Fibroblast of villous mesenchyme (primary cell): ENCODE measurements around the gene CPZ. TPM values are rescaled to one million over a fixed set of nuclear protein-coding genes. Genes with fewer than 3 reads are reported as not detected.

Experiments
- DNase-seq: peaks from one replicate; pipeline ENCODE4 v3.0.0-alpha.2; 2010; ENCODE audit warnings: low read depth
- H3K4me3 ChIP-seq: 2 replicates; pipeline ENCODE4 v1.5.1; 2011; ENCODE audit warnings: low read depth, mild to moderate bottlenecking, low read length
- total RNA-seq: library from RNA; depleted of rRNA; stranded (reverse); fragments of >200 nt; gene quantifications from 2 replicates; pipeline ENCODE4 v1.2.3, GENCODE V29; 2012
- TF ChIP-seq, protein P1 (sequence below): IDR thresholded peaks from 2 replicates; pipeline ENCODE4 v1.5.1; 2012; ENCODE audit warnings: low read depth, mild to moderate bottlenecking, low read length; ENCODE audit not compliant: insufficient read depth

The CPZ gene
- total RNA-seq, 1 donor, result 19.0 TPM

DNA sequence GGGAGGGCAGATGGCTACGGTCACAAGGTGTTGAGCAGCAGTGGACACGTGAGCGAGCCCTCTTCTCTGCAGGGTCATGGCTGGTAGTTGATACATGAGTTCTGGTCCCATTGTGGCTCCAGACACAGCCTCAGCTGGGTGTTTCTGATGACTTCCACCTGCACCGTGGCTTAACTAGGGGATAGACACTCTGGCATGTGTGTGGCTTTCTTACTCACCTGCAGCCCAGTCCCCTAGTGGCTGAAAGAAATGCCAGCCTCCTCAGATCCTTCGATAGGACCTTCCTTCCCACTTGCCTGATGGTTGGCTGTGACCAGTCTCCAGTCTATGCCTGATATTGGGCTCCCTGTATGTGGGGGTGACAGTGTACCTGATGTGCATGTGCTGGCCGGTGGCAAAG lies 7.4 kb upstream of the CPZ start:
- no peak for DNase-seq
- no peak overlapping the region for H3K4me3 ChIP-seq
- TF ChIP-seq, protein P1, sequence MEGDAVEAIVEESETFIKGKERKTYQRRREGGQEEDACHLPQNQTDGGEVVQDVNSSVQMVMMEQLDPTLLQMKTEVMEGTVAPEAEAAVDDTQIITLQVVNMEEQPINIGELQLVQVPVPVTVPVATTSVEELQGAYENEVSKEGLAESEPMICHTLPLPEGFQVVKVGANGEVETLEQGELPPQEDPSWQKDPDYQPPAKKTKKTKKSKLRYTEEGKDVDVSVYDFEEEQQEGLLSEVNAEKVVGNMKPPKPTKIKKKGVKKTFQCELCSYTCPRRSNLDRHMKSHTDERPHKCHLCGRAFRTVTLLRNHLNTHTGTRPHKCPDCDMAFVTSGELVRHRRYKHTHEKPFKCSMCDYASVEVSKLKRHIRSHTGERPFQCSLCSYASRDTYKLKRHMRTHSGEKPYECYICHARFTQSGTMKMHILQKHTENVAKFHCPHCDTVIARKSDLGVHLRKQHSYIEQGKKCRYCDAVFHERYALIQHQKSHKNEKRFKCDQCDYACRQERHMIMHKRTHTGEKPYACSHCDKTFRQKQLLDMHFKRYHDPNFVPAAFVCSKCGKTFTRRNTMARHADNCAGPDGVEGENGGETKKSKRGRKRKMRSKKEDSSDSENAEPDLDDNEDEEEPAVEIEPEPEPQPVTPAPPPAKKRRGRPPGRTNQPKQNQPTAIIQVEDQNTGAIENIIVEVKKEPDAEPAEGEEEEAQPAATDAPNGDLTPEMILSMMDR, result peak; percentile 11

DNA sequence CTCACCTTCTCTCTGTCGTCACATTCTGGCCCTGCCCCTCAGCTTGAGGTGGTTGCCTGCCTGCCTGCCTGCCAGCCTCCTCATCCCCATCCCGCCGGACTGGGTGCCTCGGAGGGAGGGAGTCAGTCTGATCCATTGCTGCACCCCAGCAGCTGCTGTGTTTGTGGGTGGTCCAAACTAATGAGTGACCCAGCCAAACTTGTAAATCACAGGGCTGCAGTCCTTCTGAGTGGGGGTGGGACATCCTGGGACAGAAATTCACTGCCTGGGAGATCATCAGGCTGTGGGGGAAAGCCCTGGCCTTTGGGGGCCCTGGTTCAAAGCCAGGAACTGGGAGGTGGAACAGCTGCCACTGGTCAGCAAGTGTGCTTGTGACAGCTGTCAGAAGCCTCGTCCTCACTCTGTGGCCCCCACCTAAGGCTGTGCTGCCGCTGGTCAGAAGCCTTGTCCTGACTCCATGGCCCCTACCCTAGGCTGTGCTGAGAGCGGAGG lies 6.8 kb upstream of the CPZ start:
- TF ChIP-seq, protein P1, result no peak
- no peak for DNase-seq
- no peak overlapping the region for H3K4me3 ChIP-seq

DNA sequence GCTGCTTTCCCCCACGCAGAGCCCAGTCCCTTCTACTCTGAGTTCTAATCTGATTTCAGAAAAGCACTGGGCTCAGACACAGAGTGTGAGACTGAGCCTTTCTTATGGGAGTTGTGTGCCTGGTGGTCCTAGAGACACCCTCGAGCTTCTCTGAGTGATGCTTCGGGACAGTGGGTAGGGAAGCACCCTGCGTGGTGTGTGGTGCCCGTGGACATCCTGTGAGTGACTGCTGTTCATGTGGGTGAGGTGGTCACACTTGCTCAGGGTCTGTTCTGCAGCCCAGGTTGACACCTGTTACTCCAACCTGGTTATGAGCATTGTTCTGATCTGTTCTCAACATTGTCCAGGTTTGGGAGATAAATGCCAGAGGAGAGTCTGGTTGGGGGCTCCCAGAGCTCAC lies 6.3 kb upstream of the CPZ start:
- TF ChIP-seq, protein P1, result no peak
- no peak for DNase-seq
- no peak overlapping the region for H3K4me3 ChIP-seq

DNA sequence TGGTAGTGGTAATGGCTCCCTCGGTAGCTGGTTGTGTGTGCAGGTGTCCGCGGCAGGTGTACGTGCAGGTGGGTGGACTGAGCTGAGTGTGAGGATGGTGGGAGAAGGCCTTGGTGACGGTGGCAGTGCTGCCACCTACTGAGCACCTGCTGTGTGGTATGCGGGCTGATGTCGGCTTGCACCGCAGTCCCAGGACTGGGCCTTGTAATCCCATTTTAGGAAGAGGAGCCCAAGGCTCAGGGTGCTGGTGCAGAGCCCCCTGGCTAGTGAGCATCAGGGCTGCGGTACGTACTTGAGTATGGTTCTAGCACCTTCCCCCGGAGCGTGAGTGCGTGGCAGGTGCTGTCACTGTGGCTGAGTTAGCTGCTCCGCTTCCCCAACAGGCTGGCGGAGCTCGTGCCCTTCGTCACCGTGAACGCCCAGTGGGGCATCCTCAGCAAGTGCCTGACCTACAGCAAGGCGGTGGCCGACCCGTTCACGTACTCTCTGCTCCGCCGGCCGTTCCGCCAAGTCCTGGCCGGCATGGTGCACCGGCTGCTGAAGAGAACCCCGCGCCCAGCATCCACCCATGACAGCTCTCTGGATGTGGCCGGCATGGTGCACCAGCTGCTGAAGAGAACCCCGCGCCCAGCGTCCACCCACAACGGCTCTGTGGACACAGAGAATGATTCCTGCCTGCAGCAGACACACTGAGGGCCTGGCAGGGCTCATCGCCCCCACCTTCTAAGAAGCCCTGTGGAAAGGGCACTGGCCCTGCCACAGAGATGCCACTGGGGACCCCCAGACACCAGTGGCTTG lies 5.7 kb upstream of the CPZ start:
- TF ChIP-seq, protein P1, result no peak
- H3K4me3 ChIP-seq, result no peak overlapping the region
- DNase-seq, result no peak

DNA sequence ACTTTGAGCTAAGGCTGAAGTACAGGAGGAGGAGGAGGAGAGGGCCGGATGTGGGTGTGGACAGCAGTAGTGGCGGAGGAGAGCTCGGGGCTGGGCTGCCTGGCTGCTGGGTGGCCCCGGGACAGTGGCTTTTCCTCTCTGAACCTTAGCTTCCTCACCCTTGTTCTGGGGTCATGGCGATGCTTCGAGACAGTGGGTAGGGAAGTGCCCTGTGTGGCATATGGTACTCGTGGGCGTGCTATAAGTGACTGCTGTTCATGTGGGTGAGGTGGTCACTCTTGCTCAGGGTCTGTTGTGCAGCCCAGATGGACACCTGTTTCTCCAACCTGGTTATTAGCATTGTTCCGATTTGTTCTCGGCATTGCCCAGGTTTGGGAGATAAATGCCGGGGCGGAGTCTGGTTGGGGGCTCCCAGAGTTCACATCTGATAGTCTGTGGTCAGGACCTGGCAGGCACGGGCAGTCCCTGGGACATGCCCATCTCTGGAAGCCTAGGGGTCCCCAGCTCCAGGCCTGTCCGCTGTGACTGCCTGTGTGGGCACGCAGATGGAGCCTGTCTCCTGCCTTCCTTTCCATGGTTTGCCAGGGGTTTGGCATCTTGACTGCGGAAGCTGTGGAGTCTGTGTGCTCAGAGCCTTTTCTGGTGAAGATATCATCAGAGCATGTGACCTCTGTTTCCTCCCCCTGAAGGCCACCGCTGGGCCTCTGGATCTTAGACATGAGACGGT lies 4.9 kb upstream of the CPZ start:
- DNase-seq, result no peak
- TF ChIP-seq, protein P1, result no peak
- H3K4me3 ChIP-seq, result no peak overlapping the region

DNA sequence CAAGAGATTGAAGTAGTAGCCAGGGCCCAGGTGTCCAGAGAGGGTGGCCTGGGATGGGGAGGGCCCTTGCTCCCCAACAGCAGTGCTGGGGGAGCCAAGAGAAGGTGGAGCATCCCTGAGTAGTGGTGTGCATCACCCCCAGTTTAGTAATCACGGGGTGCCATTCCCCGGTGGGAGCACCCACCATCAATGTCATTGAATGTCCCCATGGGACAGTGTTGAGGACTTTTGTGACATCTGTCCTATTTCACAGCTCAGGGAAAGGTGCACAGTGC lies 4.4 kb upstream of the CPZ start:
- TF ChIP-seq, protein P1, result no peak
- no peak for DNase-seq
- no peak overlapping the region for H3K4me3 ChIP-seq
